H1 (cell line): ENCODE data around the gene TGFBI. TPM values are rescaled to one million over a fixed set of nuclear protein-coding genes. Genes with fewer than 3 reads are reported as not detected.

Experiments used
- ASH2L ChIP-seq: fragments of 200-600, 300-600 bp; sonication (generic); IDR thresholded peaks from one replicate; pipeline ENCODE4 v1.7.1; 2017; ENCODE audit warnings: low read length
- GABPA ChIP-seq: IDR thresholded peaks from 2 replicates; pipeline ENCODE4 v1.6.1; 2011; ENCODE audit warnings: mild to moderate bottlenecking, low read length, moderate library complexity, borderline replicate concordance; ENCODE audit not compliant: insufficient read depth
- HDAC6 ChIP-seq: IDR thresholded peaks from one replicate; pipeline ENCODE4 v1.7.1; 2012; ENCODE audit warnings: low read depth, mild to moderate bottlenecking, inconsistent platforms, low read length, moderate library complexity
- SP2 ChIP-seq: IDR thresholded peaks from 2 replicates; pipeline ENCODE4 v1.6.1; 2012; ENCODE audit warnings: mild to moderate bottlenecking, low read length, inconsistent platforms
- SUZ12 ChIP-seq: fragments of 200-600 bp; sonication (generic); IDR thresholded peaks from 2 replicates; pipeline ENCODE4 v1.6.1; 2012; ENCODE audit warnings: mild to moderate bottlenecking, inconsistent platforms, low read length, moderate library complexity, mixed read lengths
- polyA plus RNA-seq, 7 experiments: library from polyadenylated mRNA; depleted of rRNA in 3 of 7; stranded (reverse) in 5 of 7; unstranded in 2 of 7; fragments of >200 nt in 5 of 7; fragments of 200-250 nt in 2 of 7; gene quantifications; 1 replicate in 5 of 7; 2 replicates in 1 of 7; 4 replicates in 1 of 7; pipeline versions ENCODE4 v1.2.1 to v1.2.3, GENCODE V29; 2011 to 2013; ENCODE audit warnings: missing spikeins in 2 of 7, mixed read lengths in 2 of 7
- total RNA-seq: library from RNA; stranded (reverse); fragmentation: NEBNext Ultra II Directional; extraction: Animal tissue kit (Norgen Biotek cat#: 25700); gene quantifications from 2 replicates; pipeline ENCODE4 v1.2.1, GENCODE V29; 2021

The TGFBI gene
- total and polyA plus RNA-seq, 2 of the 8 experiments (the other 6 are each of a cell fraction or from before 2014, with no cell fraction given): 6.0 to 8.5 TPM

DNA sequence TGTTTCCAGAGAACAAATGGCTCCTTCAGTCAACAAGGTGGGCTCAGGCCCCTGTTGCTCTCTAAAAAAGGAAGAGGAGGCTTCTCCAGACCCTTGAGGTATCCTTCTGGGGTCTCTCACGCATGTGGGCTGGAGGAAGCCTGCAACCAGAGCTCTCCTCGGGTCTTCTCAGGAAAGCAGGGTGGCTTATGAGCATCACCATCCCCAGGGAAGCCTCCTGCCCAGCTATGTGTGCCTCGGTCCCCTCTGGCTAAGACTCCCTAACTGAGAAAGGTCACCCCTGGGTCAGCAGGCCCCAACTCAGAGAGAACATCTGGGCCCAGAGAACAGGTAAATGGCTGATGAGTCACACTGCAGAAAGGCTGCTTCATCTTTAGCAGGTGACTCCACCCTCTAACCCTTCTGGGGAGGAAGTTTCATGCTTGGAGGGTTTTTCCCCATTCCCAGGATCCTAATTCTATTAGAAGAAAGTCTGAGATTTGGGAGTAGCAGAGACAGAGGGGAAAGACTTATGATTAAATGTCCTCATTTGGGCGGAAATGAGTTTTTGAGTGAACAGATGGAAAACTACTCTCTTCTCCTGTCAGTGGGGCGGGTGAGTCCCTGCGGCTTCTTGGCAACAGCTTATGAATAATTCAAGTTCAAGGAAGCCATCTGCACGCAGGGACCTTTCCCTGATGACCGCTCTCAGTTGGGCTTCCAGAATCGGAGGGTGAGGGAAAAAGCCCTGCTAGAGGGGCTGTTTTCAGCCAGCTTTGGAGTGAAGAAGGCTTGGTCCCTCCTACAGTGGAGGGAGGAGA lies 41.9 kb downstream of the TGFBI start (continued):
- TF ChIP-seq GABPA (no peak), ASH2L (no peak), SUZ12 (no peak), SP2 (no peak), HDAC6 (no peak)
